ENCODE measurements around the gene BUB1B.

BUB1B gene

DNA sequence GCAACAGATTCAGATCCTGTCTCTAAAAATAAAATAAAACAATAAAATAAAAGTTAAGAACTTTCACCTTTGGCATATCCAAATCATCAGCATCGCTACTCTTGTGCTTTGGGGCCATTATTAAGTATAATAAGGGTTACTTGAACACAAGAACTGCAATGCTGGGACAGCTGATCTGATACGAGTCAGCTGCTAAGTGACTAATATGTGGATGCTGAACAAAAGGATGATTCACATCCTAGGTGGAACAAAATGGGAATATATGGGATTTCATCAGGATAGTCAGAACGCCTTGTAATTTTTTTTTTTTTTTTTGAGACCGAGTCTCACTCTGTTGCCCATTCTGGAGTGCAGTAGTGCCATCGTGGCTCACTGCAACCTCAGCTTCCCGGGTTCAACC lies 29.7 kb downstream of the BUB1B start:
- no peak overlapping the region for H3K4me3 ChIP-seq (ENCODE audit: low read length)
- TF ChIP-seq ZNF274 (IDR thresholded peaks at IDR 0.05; ENCODE audit: low read depth, low read length): no peak

DNA sequence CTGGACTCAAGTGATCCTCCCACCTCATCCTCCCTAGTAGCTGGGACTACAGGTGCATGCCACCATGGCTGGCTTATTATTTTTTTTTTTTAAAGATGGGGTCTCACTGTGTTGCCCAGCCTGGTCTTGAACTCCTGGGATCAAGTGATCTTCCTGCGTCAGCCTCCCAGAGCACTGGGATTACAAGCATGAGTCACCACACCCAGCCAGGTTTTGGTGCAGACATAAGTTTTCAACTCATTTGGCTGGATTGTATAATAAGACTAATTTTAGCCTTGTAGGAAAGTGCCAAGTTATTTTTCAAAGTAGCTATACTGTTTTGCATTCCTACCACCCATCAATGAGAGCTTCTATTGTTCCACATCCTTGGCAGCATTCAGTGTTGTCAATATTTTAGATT lies 32.1 kb downstream of the BUB1B start:
- no peak overlapping the region for H3K4me3 ChIP-seq (ENCODE audit: low read length)
- no peak for TF ChIP-seq ZNF274 (IDR thresholded peaks at IDR 0.05; ENCODE audit: low read depth, low read length)

DNA sequence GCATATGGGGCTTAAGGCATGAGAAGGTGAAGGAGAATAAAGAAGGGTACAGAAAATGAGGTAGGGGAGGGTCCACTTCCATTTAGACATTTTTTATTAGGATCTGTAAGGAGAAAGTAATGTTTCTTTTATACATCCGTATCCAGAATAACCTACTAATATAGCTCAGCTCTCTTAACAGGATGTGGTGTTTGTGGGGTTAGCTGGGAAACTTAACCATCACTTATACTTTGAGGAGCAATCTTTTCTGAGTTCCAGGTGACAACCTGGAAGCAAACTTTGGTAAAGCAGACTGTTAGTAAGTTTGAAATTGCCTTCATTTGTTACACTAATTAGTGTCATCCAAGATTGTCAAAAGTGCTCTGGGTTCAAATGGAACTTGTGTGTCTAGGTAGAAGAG lies 36.6 kb downstream of the BUB1B start:
- H3K4me3 ChIP-seq (ENCODE audit: low read length): no peak overlapping the region
- no peak for TF ChIP-seq ZNF274 (IDR thresholded peaks at IDR 0.05; ENCODE audit: low read depth, low read length)

DNA sequence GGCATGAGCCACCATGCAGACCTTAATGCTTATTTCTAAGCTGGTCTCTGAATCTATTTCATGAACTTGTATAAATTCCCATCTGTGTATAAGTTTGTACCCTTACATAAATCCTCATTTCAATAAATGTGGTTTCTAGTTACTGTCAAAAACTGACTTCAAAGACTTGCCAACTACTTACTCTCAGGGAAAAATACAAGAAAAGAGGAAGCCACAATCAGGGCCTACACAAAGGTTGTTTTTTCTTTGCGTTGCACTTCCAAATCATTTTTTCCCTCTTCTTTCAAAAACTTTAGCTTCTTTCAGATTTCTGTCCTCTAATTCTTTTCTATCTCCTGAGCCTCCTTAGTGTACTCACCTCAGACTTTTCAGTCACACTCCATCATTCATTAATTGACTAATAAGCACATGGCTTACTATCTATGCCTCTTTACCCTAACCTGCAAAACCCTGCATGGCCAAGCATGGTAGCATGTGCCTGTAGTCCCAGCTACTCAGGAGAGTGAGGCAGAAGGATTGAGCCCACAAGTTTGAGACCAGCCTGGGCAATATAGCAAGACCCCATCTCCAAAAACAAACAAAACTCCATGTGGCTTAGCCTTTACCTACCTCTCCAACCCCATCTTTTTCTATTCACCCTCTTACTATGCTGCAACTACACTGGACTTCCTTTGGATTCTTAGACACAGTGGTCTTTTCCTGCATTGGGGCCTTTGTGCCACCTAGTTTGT lies 37.7 kb downstream of the BUB1B start:
- TF ChIP-seq ZNF274 (IDR thresholded peaks at IDR 0.05; ENCODE audit: low read depth, low read length): no peak
- no peak overlapping the region for H3K4me3 ChIP-seq (ENCODE audit: low read length)

DNA sequence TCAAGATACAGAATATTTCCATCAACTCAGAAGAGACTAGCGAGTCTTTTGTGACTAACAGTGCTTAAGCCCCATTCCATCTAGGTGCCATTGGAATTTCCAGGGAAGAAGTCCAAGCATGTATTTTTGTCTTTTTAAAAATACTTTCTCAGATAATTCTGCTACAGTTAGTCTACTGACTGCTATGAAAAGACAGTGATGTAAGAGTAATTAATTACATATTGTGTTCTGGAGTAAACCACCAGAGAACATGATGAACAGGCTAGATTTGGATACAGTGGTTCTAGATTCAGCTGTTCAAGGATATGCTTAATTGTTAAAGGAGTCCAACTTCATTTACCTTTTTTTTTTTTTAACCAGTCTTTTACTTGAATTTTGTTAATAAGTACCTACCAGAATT lies 43.2 kb downstream of the BUB1B start:
- no peak for TF ChIP-seq ZNF274 (IDR thresholded peaks at IDR 0.05; ENCODE audit: low read depth, low read length)
- H3K4me3 ChIP-seq (ENCODE audit: low read length): no peak overlapping the region

DNA sequence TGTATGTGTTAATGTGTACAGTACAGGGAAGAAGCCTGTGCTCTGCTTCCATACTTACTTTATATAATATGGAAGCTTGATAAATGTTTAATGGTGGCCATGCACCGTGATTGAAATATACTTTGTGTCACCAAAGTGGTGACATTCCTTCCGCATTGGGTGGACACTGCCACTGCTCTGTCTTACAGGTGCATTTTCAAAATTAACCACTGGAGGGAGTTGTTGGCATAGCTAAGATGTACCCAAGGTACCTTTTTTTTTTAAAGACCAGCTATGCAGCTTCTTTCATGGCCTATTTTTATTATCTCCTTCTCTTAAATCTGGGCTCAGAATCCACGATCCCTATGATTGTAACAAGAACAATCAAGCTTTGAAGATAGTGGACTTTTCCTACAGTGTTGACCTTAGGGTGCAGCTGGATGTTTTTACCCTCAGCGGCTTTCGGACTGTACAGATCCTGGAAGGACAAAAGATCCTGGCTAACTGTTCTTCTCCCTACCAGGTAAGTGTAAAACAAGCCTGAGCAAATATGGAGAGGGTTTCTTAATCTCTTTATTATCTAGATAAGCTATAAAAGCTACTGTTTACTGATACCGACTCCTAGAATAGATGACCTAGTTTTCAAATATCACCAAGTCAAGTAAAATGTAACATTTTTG lies 56.4 kb downstream of the BUB1B start:
- no peak for TF ChIP-seq ZNF274 (IDR thresholded peaks at IDR 0.05; ENCODE audit: low read depth, low read length)

DNA sequence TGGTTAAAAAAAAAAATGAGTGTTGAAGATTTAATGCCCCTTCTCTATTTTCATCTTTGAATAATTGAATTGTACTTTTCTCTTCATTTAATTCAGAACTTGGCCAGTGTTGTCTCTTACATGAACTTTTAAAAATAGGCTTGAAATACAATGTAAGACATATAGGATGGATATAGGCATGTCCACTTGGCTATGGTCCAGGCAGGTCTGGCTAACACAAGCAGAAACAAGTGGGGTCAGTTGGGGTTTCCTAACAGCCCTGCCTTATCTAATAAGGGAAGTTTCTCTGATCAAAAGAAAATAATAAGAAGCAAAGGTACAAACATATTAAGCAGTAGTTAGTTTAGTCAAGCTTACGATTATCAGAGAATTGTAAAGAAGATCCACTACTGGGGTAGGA lies 58.9 kb downstream of the BUB1B start:
- TF ChIP-seq ZNF274 (IDR thresholded peaks at IDR 0.05; ENCODE audit: low read depth, low read length): no peak
- H3K4me3 ChIP-seq (ENCODE audit: low read length): no peak overlapping the region

More for the DNA sequence above, 56.4 kb downstream of the BUB1B start:
- H3K4me3 ChIP-seq (ENCODE audit: low read length): no peak overlapping the region

DNA sequence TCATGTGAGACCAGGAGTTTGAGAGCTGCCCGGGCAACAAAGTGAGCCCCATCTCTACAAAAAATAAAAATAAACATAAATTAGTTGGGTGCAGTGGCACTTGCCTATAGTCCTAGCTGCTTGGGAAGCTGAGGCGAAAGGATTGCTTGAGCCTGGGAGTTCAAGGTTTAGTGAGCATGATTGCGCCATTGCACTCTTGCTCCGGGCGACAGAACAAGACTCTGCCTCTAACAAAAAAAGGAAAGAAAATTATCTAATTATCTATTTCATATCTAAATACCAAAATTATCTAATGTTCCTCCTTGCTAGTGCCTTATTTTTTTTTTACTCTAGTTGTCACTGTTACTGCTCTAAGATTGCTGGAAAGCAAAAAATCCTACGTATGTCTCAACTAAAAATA lies 61.3 kb downstream of the BUB1B start:
- H3K4me3 ChIP-seq (ENCODE audit: low read length): no peak overlapping the region
- TF ChIP-seq ZNF274 (IDR thresholded peaks at IDR 0.05; ENCODE audit: low read depth, low read length): no peak

DNA sequence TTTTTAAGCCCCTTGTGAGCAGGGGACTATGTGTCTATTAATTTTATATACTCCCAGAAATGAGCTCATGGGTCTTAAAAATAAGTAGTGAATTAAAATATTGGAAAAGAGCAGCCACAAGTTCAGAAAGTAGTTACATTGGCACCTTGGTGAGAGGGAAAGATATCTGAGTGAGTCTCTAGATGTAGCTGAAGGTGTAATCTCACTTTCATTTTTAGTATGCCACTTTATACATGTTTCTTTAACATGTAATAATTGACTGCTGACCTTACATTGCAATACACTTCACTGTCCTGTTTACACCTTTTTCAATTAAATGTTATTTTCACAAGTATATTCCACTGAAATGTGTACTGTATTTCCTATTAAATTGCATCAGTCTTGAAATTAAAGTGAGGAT lies 65.9 kb downstream of the BUB1B start:
- H3K4me3 ChIP-seq (ENCODE audit: low read length): no peak overlapping the region
- TF ChIP-seq ZNF274 (IDR thresholded peaks at IDR 0.05; ENCODE audit: low read depth, low read length): no peak

DNA sequence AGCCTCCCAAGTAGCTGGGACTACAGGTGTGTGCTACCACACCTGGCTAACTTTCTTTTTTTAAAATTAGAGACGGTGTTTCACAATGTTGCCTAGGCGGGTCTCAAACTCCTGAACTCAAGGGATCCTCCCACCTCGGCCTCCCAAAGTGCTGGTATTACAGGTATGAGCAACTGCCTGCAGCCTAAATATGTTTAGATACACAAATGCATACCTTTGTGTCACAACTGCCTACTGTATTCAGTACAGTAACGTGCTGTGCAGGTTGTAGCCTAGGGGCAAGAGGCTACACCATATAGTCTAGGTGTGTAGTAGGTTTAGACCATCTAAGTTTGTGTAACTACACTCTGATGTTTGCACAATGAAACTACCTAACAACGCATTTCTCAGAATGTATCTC lies 68.4 kb downstream of the BUB1B start:
- no peak overlapping the region for H3K4me3 ChIP-seq (ENCODE audit: low read length)
- TF ChIP-seq ZNF274 (IDR thresholded peaks at IDR 0.05; ENCODE audit: low read depth, low read length): no peak

DNA sequence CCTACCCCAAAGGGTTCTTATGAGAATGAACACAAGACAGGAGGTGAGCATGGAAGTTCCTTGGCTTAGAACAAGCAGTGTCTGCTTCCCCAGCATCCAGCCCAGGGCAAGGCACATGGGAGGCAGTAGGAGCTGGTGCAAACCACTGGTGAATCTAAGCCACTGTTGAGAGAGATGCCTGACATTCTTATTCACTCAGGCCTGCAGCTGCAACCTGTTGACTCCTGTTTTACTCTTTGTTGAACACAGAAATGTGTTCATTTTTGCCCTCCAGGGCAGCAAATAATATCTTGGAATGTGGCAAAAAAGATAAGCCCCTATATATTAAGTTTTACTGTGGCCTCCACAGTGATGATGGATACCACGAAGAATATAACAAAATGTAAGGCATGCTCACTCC lies 69.1 kb downstream of the BUB1B start:
- TF ChIP-seq ZNF274 (IDR thresholded peaks at IDR 0.05; ENCODE audit: low read depth, low read length): no peak
- H3K4me3 ChIP-seq (ENCODE audit: low read length): no peak overlapping the region

DNA sequence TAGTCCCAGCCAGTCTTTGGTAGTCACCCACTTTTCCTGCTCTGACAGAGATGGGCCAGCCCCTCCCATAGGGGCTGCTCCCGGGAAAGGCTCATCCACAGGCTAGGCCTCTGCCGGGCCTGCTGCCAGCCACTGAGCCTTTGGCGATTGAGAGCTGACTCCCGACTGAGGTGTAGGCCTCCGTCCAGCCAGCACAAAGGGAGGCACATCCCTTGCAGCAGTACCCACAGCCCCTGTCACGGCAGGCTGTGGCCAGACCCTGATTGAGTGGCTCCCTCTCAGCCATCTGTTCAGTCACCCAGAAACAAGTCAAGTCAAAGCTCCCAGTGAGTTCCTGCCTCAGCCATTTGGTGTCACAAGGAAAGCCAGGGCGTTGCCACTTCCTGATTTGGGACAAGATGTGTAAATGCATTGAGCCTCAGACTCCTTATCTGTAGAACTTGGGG lies 71.8 kb downstream of the BUB1B start:
- H3K4me3 ChIP-seq (ENCODE audit: low read length): no peak overlapping the region
- TF ChIP-seq ZNF274 (IDR thresholded peaks at IDR 0.05; ENCODE audit: low read depth, low read length): no peak

DNA sequence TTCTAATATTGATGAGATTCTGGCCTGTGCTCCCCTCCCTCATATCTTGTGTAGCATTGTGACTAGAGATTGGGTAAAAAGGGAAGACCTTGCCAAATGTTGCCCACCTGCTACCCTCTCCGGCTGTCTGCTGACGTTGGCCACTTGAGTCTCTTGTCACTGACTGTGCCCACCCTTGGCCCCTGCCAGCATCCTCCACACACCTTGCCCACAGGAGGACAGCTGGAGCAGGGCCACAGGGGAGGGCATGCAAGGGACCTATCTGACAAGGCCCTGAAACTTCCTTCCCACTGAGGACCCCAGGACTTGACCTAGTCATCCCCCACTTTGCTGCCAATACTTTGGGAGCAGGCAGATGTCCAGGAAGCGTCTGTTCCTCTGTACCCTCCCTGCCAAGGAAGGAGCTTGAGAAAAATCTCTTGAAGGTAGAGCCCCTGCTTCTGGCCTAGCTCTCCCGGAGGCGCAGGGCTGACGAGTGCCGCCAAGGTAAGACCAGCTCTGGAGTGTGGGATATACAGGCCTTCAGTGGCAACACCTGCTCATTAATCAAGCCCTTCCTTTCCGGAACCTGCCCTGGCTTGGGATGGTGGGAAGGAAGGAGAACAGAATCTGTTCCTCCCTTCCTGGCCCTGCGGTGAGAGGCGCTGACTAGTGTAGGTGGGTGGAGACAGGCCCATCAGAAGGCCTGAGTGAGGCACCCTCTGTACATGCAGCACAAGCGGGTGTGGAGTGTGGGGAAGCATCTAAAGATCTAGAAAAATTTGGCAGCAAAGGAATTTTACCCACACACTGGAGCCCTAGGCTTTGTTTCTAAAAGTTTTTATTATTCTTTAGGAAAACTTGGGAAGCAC lies 73.1 kb downstream of the BUB1B start:
- H3K4me3 ChIP-seq (ENCODE audit: low read length): no peak overlapping the region
- TF ChIP-seq ZNF274 (IDR thresholded peaks at IDR 0.05; ENCODE audit: low read depth, low read length): no peak

DNA sequence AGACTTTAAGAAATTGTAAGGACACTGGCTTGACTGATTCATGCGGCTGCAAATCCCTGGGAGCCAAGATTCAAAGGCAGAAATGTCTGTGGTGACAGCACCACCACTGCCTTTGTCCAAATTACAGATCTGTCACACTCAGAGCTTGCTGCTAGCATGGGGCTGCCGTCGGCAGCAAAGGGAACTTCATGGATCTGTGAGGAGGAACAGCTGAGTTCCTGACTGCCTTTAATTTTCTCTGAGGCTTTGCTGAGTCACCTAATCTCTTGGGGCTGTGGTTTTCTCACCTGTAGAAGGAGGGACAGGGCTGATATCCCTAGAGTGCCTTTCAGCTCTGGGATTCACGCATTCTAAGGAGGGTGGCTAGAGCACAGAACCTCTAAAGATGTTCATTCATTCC lies 73.9 kb downstream of the BUB1B start:
- no peak overlapping the region for H3K4me3 ChIP-seq (ENCODE audit: low read length)
- no peak for TF ChIP-seq ZNF274 (IDR thresholded peaks at IDR 0.05; ENCODE audit: low read depth, low read length)
